CD14-positive monocyte (primary cell): ENCODE results near the gene ARHGAP15. TPM values are rescaled to one million over a fixed set of nuclear protein-coding genes. Genes with fewer than 3 reads are reported as not detected.

Source experiments
- DNase-seq, 3 donors: peaks; one replicate each; pipeline ENCODE4 v3.0.0-alpha.2; 2011 to 2022
- H2AFZ ChIP-seq: 2 replicates; pipeline ENCODE4 v1.6.0; 2012; ENCODE audit warnings: mild to moderate bottlenecking, low read depth, low read length, inconsistent platforms; ENCODE audit not compliant: insufficient read depth, poor library complexity, severe bottlenecking
- H3K27ac ChIP-seq, 2 donors: 1 replicate in 1 of 2; 2 replicates in 1 of 2; pipeline ENCODE4 v1.5.1; 2012 to 2013; ENCODE audit warnings: low read length in 2 of 2, control low read depth in 1 of 2, inconsistent platforms in 1 of 2, low read depth in 1 of 2, mild to moderate bottlenecking in 1 of 2
- H3K27me3 ChIP-seq, 2 donors: one replicate each; pipeline versions ENCODE4 v1.6.0 to v1.6.1; 2011 to 2013; ENCODE audit warnings: low read length in 2 of 2; ENCODE audit not compliant: control insufficient read depth in 2 of 2, insufficient read depth in 2 of 2
- H3K36me3 ChIP-seq, 2 donors: replicated peaks in 1 of 2; 1 replicate in 1 of 2; 2 replicates in 1 of 2; pipeline versions ENCODE4 v1.5.1 to v1.6.1; 2012 to 2013; ENCODE audit warnings: low read length in 2 of 2, control low read depth in 1 of 2, inconsistent platforms in 1 of 2, mild to moderate bottlenecking in 1 of 2; ENCODE audit not compliant: insufficient read depth in 2 of 2, control insufficient read depth in 1 of 2
- H3K4me1 ChIP-seq, 2 donors: 1 replicate in 1 of 2; 2 replicates in 1 of 2; pipeline versions ENCODE4 v1.5.1 to v1.6.1; 2012 to 2013; ENCODE audit warnings: low read length in 2 of 2, control low read depth in 1 of 2, inconsistent platforms in 1 of 2, mild to moderate bottlenecking in 1 of 2, moderate library complexity in 1 of 2; ENCODE audit not compliant: insufficient read depth in 2 of 2, control insufficient read depth in 1 of 2
- H3K4me2 ChIP-seq: replicated peaks from 2 replicates; pipeline ENCODE3; 2012; ENCODE audit warnings: low read length, moderate library complexity, mild to moderate bottlenecking; ENCODE audit not compliant: poor library complexity, severe bottlenecking; ENCODE audit errors: extremely low read depth
- H3K4me3 ChIP-seq, 3 experiments: fragments of 200-600 bp in 1 of 3; sonication (generic) in 1 of 3; replicated peaks in 1 of 3; 1 replicate in 2 of 3; 2 replicates in 1 of 3; pipeline ENCODE4 v1.5.1; 2011 to 2013; ENCODE audit warnings: low read length in 3 of 3, mild to moderate bottlenecking in 3 of 3, control low read depth in 2 of 3, low read depth in 2 of 3, inconsistent platforms in 1 of 3, moderate library complexity in 1 of 3
- H3K79me2 ChIP-seq: 2 replicates; pipeline ENCODE4 v1.6.0; 2012; ENCODE audit warnings: mild to moderate bottlenecking, control low read depth, inconsistent platforms, low read length, moderate library complexity; ENCODE audit not compliant: insufficient read depth
- H3K9ac ChIP-seq: 2 replicates; pipeline ENCODE4 v1.6.0; 2017; ENCODE audit warnings: low read length, mild to moderate bottlenecking; ENCODE audit not compliant: insufficient read depth, poor library complexity, severe bottlenecking
- H3K9me3 ChIP-seq, 2 donors: replicated peaks in 1 of 2; 1 replicate in 1 of 2; 2 replicates in 1 of 2; pipeline versions ENCODE4 v1.5.1 to v1.6.1; 2012 to 2013; ENCODE audit warnings: low read length in 2 of 2, control low read depth in 1 of 2; ENCODE audit not compliant: control insufficient read depth in 1 of 2, insufficient read depth in 1 of 2
- H4K20me1 ChIP-seq: 2 replicates; pipeline ENCODE4 v1.6.0; 2012; ENCODE audit warnings: mild to moderate bottlenecking, low read length, control low read depth, moderate library complexity; ENCODE audit not compliant: insufficient read depth
- H3K27ac Mint-ChIP-seq, 7 donors: one replicate each; pipeline ENCODE4 v1.8.0; 2020; ENCODE audit warnings: mild to moderate bottlenecking in 7 of 7, mixed read lengths in 7 of 7, moderate library complexity in 6 of 7, inconsistent platforms in 2 of 7
- H3K27me3 Mint-ChIP-seq, 3 donors: one replicate each; pipeline ENCODE4 v1.8.0; 2021 to 2022; ENCODE audit warnings: low read depth in 3 of 3, mild to moderate bottlenecking in 3 of 3, mixed read lengths in 3 of 3, moderate library complexity in 3 of 3, inconsistent platforms in 1 of 3
- H3K36me3 Mint-ChIP-seq, 2 donors: one replicate each; pipeline ENCODE4 v1.8.0; 2020; ENCODE audit warnings: mixed read lengths in 2 of 2, inconsistent platforms in 1 of 2, mild to moderate bottlenecking in 1 of 2
- H3K4me1 Mint-ChIP-seq: one replicate; pipeline ENCODE4 v1.8.0; 2020; ENCODE audit warnings: mild to moderate bottlenecking, mixed read lengths
- H3K4me3 Mint-ChIP-seq, 2 donors: one replicate each; pipeline ENCODE4 v1.8.0; 2020; ENCODE audit warnings: mild to moderate bottlenecking in 2 of 2, mixed read lengths in 2 of 2, moderate library complexity in 1 of 2
- H3K9me3 Mint-ChIP-seq, 7 donors: one replicate each; pipeline ENCODE4 v1.8.0; 2020 to 2022; ENCODE audit warnings: mixed read lengths in 7 of 7, mild to moderate bottlenecking in 6 of 7, moderate library complexity in 6 of 7, inconsistent platforms in 2 of 7
- WGBS: methylation state at CpG from one replicate; pipeline ENCODE4 v1.1.5; 2013; ENCODE audit warnings: missing lambda C conversion rate; ENCODE audit not compliant: insufficient coverage; 5-methylcytosine and 5-hydroxymethylcytosine counted together
- intact Hi-C, 2 donors: fragments of 100-400 bp; cut with micrococcal nuclease; formaldehyde crosslinking; loops; one replicate each; pipeline versions ENCODE4 v1.15.0 to v1.15.1; 2023
- polyA plus RNA-seq, 3 donors: library from polyadenylated mRNA; depleted of rRNA in 1 of 3; unstranded in 2 of 3; stranded (reverse) in 1 of 3; fragments of 300-500 nt in 2 of 3; fragments of >200 nt in 1 of 3; fragmentation: Illumina TruSeq in 2 of 3; gene quantifications; 1 replicate in 2 of 3; 2 replicates in 1 of 3; pipeline ENCODE4 v1.2.3, GENCODE V29; 2012 to 2021
- TF ChIP-seq, protein P1 (sequence below): fragments of 200-600 bp; IDR thresholded peaks from one replicate; pipeline ENCODE4 v1.8.0; 2022; ENCODE audit warnings: antibody characterized with exemption, mild to moderate bottlenecking

ARHGAP15 gene
- polyA plus RNA-seq, 3 donors = 35.4 to 50.9 (median 50.7) TPM

DNA sequence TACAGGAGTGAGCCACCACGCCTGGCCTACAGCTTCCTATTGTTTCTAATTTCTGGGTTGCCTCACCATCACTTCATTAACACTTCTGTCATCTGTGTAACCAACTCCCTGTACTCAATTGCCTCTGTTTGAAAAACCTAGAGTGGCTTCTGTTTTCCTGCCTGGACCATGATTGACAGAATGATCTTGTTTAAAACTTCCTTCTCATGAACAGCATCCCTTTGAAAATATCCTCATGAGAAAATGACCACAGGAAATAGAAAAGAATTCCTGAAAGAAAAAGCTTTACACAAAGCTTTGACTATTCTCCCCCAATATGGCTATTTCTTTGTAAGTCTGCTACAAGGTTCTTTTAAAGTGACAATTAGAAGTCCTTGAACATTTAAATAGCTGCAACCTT is 672.3 kb downstream of the ARHGAP15 start:
- Histone ChIP-seq H3K4me1 (no peaks in the 10 kb centered on the region), H4K20me1 (no peaks in the 10 kb centered on the region), H3K9ac (no peak overlapping the region), H3K79me2 (no peaks in the 10 kb centered on the region), H3K36me3 (no peaks in the 10 kb centered on the region), H2AFZ (no peak overlapping the region), H3K9me3 (peaks cover 0 to 4% of the 10 kb centered on the region in 2 donors), H3K4me2 (no peak overlapping the region), H3K27me3 (no peaks in the 10 kb centered on the region), H3K27ac (no peak overlapping the region), H3K4me3 (no peak overlapping the region)
- no peak for DNase-seq
- Mint-ChIP-seq H3K27me3 (no peaks in the 10 kb centered on the region), H3K36me3 (no peaks in the 10 kb centered on the region), H3K4me1 (no peaks in the 10 kb centered on the region), H3K27ac (no peak overlapping the region), H3K4me3 (no peak overlapping the region), H3K9me3 (peaks cover 0 to 7% (median 0%) of the 10 kb centered on the region in 7 donors)
- 40% methylated on average over 1 of the region's 1 CpG for WGBS
- TF ChIP-seq, protein P1, sequence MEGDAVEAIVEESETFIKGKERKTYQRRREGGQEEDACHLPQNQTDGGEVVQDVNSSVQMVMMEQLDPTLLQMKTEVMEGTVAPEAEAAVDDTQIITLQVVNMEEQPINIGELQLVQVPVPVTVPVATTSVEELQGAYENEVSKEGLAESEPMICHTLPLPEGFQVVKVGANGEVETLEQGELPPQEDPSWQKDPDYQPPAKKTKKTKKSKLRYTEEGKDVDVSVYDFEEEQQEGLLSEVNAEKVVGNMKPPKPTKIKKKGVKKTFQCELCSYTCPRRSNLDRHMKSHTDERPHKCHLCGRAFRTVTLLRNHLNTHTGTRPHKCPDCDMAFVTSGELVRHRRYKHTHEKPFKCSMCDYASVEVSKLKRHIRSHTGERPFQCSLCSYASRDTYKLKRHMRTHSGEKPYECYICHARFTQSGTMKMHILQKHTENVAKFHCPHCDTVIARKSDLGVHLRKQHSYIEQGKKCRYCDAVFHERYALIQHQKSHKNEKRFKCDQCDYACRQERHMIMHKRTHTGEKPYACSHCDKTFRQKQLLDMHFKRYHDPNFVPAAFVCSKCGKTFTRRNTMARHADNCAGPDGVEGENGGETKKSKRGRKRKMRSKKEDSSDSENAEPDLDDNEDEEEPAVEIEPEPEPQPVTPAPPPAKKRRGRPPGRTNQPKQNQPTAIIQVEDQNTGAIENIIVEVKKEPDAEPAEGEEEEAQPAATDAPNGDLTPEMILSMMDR = no peak
- intact Hi-C loops = no loop called here

GRCh38 chr2:143802242-143802641 is 673.0 kb downstream of the ARHGAP15 start:
- Histone ChIP-seq H3K4me3 (no peak overlapping the region), H3K4me1 (no peaks in the 10 kb centered on the region), H3K9ac (no peak overlapping the region), H3K36me3 (no peaks in the 10 kb centered on the region), H3K27ac (no peak overlapping the region), H3K9me3 (peaks cover 0 to 4% of the 10 kb centered on the region in 2 donors), H3K27me3 (no peaks in the 10 kb centered on the region), H3K79me2 (no peaks in the 10 kb centered on the region), H4K20me1 (no peaks in the 10 kb centered on the region), H2AFZ (no peak overlapping the region), H3K4me2 (no peak overlapping the region)
- Mint-ChIP-seq H3K36me3 (no peaks in the 10 kb centered on the region), H3K4me1 (no peaks in the 10 kb centered on the region), H3K27ac (no peak overlapping the region), H3K4me3 (no peak overlapping the region), H3K9me3 (peaks cover 0 to 7% (median 0%) of the 10 kb centered on the region in 7 donors), H3K27me3 (no peaks in the 10 kb centered on the region)
- intact Hi-C loops = no loop called here
- DNase-seq = no peak
- TF ChIP-seq, protein P1 = no peak
- no CpG with 5 or more reads among the region's 4 CpGs for WGBS
